HepG2 (cell line): ENCODE measurements around the gene HECTD4. TPM values are rescaled to one million over a fixed set of nuclear protein-coding genes. Genes with fewer than 3 reads are reported as not detected.
A peak's percentile ranks its signal among the peaks of the same experiment; 100 is the strongest.

Source experiments
- CREB3 ChIP-seq: sonication (generic); formaldehyde crosslinking; IDR thresholded peaks from 2 replicates; pipeline ENCODE4 v1.5.0; 2020; ENCODE audit warnings: missing genetic modification reagents
- CSRNP2 ChIP-seq: sonication (generic); formaldehyde crosslinking; conservative IDR thresholded peaks from 2 replicates; pipeline ENCODE4 v1.8.0; 2022; ENCODE audit warnings: low read depth, missing genetic modification reagents
- ETS1 ChIP-seq: sonication (generic); formaldehyde crosslinking; IDR thresholded peaks from 2 replicates; pipeline ENCODE4 v1.4.0; 2020; ENCODE audit warnings: missing genetic modification reagents
- FOSL2 ChIP-seq: sonication (generic); formaldehyde crosslinking; IDR thresholded peaks from 2 replicates; pipeline ENCODE4 v1.4.0; 2020; ENCODE audit warnings: missing genetic modification reagents
- FOXJ3 ChIP-seq: sonication (generic); formaldehyde crosslinking; IDR thresholded peaks from 2 replicates; pipeline ENCODE4 v1.4.0; 2020; ENCODE audit warnings: missing genetic modification reagents, mild to moderate bottlenecking, borderline replicate concordance
- HDAC1 ChIP-seq: sonication (generic); formaldehyde crosslinking; IDR thresholded peaks from 2 replicates; pipeline ENCODE4 v1.5.1; 2020; ENCODE audit warnings: mild to moderate bottlenecking, missing genetic modification reagents
- HMGA1 ChIP-seq: sonication (generic); formaldehyde crosslinking; conservative IDR thresholded peaks from 2 replicates; pipeline ENCODE4 v1.4.0; 2020; ENCODE audit warnings: missing genetic modification reagents
- HOXA9 ChIP-seq: sonication (generic); formaldehyde crosslinking; IDR thresholded peaks from 2 replicates; pipeline ENCODE4 v1.8.1; 2022; ENCODE audit warnings: missing genetic modification reagents, mild to moderate bottlenecking, moderate library complexity, borderline replicate concordance
- ISX ChIP-seq: sonication (generic); formaldehyde crosslinking; conservative IDR thresholded peaks from 2 replicates; pipeline ENCODE4 v1.5.0; 2020; ENCODE audit warnings: missing genetic modification reagents
- JUND ChIP-seq: sonication (generic); formaldehyde crosslinking; IDR thresholded peaks from 2 replicates; pipeline ENCODE4 v1.8.0; 2022; ENCODE audit warnings: mild to moderate bottlenecking, missing genetic modification reagents
- KLF13 ChIP-seq: sonication (generic); formaldehyde crosslinking; IDR thresholded peaks from 2 replicates; pipeline ENCODE4 v1.4.0; 2020; ENCODE audit warnings: mild to moderate bottlenecking, missing genetic modification reagents
- NFE2L2 ChIP-seq: fragments of 150-350 bp; IDR thresholded peaks from 2 replicates; pipeline ENCODE4 v1.6.1; 2014; ENCODE audit warnings: low read length
- PITX1 ChIP-seq: sonication (generic); formaldehyde crosslinking; IDR thresholded peaks from 2 replicates; pipeline ENCODE4 v1.5.1; 2020; ENCODE audit warnings: mild to moderate bottlenecking, missing genetic modification reagents
- REPIN1 ChIP-seq: sonication (generic); formaldehyde crosslinking; IDR thresholded peaks from 2 replicates; pipeline ENCODE4 v1.8.0; 2022; ENCODE audit warnings: missing genetic modification reagents, low read depth, mild to moderate bottlenecking, borderline replicate concordance
- ZBTB20 ChIP-seq: sonication (generic); formaldehyde crosslinking; IDR thresholded peaks from 2 replicates; pipeline ENCODE4 v1.8.1; 2023; ENCODE audit warnings: missing genetic modification reagents, low read depth, mild to moderate bottlenecking, borderline replicate concordance
- ZBTB37 ChIP-seq: sonication (generic); formaldehyde crosslinking; IDR thresholded peaks from 2 replicates; pipeline ENCODE4 v1.4.0; 2020; ENCODE audit warnings: mild to moderate bottlenecking, missing genetic modification reagents
- ZIK1 ChIP-seq: sonication (generic); formaldehyde crosslinking; IDR thresholded peaks from 2 replicates; pipeline ENCODE4 v1.5.0; 2020; ENCODE audit warnings: mild to moderate bottlenecking, low read depth, missing genetic modification reagents, borderline replicate concordance
- ZNF205 ChIP-seq: IDR thresholded peaks from 2 replicates; pipeline ENCODE4 v1.6.1; 2018; ENCODE audit warnings: missing biosample characterization, missing genetic modification reagents
- ZNF224 ChIP-seq: sonication (generic); formaldehyde crosslinking; IDR thresholded peaks from 2 replicates; pipeline ENCODE4 v1.5.0; 2020; ENCODE audit warnings: mild to moderate bottlenecking, missing genetic modification reagents
- ZNF691 ChIP-seq: sonication (generic); formaldehyde crosslinking; IDR thresholded peaks from 2 replicates; pipeline ENCODE4 v1.4.0; 2020; ENCODE audit warnings: missing genetic modification reagents, low read depth, mild to moderate bottlenecking, borderline replicate concordance
- ZNF766 ChIP-seq: sonication (generic); formaldehyde crosslinking; IDR thresholded peaks from 2 replicates; pipeline ENCODE4 v1.5.0; 2020; ENCODE audit warnings: missing genetic modification reagents, borderline replicate concordance
- ZNF879 ChIP-seq: sonication (generic); formaldehyde crosslinking; IDR thresholded peaks from 2 replicates; pipeline ENCODE4 v1.8.1; 2023; ENCODE audit warnings: missing genetic modification reagents
- polyA plus RNA-seq, 8 experiments: library from polyadenylated mRNA; depleted of rRNA in 3 of 8; stranded (reverse) in 7 of 8; unstranded in 1 of 8; fragments of >200 nt; fragmentation: Illumina TruSeq in 4 of 8; extraction: Trizol in 4 of 8; gene quantifications; 2 replicates each; pipeline versions ENCODE4 v1.2.1 to v1.2.3, GENCODE V29; 2011 to 2016; ENCODE audit warnings: low read depth in 4 of 8, missing spikeins in 1 of 8, mixed read lengths in 1 of 8; ENCODE audit not compliant: insufficient read depth in 1 of 8
- total RNA-seq, 5 experiments: library from RNA; depleted of rRNA; stranded (reverse); fragments of >200 nt; fragmentation: Illumina TruSeq; extraction: Trizol; gene quantifications; 2 replicates each; pipeline ENCODE4 v1.2.3, GENCODE V29; 2016; ENCODE audit warnings: low read depth in 1 of 5

Gene HECTD4
- total and polyA plus RNA-seq, 2 of the 13 experiments (the other 11 are each of a cell fraction or from before 2014, with no cell fraction given), result 9.0 to 11.4 TPM

GRCh38 chr12:112381883-112382796, at the start of gene HECTD4 (continued):
- TF ChIP-seq ISX (CRISPR knock-in tag) (no peak), ZBTB37 (CRISPR knock-in tag) (no peak), HOXA9 (CRISPR knock-in tag) (no peak), ZNF224 (CRISPR knock-in tag) (no peak), CREB3 (CRISPR knock-in tag) (no peak), FOSL2 (peak; percentile 22; the same call in 1 of the 2 replicates), ZIK1 (CRISPR knock-in tag) (no peak), CSRNP2 (no peak), ZBTB20 (peak; percentile 32; the same call in 1 of the 2 replicates), JUND (CRISPR knock-in tag) (no peak), PITX1 (peak; percentile 53; the same call in 1 of the 2 replicates), ZNF879 (CRISPR knock-in tag) (no peak), FOXJ3 (CRISPR knock-in tag) (no peak), ZNF205 (peak; percentile 57; the same call in 1 of the 2 replicates), ZNF766 (CRISPR knock-in tag) (no peak; the same call in 1 of the 2 replicates), HMGA1 (CRISPR knock-in tag) (no peak), NFE2L2 (no peak), HDAC1 (peak; percentile 70), ETS1 (CRISPR knock-in tag) (no peak), ZNF691 (CRISPR knock-in tag) (peak; percentile 55; the same call in 1 of the 2 replicates), KLF13 (no peak), REPIN1 (CRISPR knock-in tag) (peak; percentile 91)
